Sigmoid colon (tissue), 4 donors: ENCODE data around the gene PLOD2.

Experiments
- POLR2A ChIP-seq, 2 donors: fragments of 450-650 bp; IDR thresholded peaks; one replicate each; pipeline ENCODE4 v1.6.1; 2016; ENCODE audit warnings: antibody characterized with exemption in 2 of 2, mild to moderate bottlenecking in 2 of 2, moderate library complexity in 2 of 2
- POLR2AphosphoS5 ChIP-seq, 4 donors: sonication (generic); formaldehyde crosslinking; IDR thresholded peaks; one replicate each; pipeline ENCODE4 v1.6.1; 2017; ENCODE audit warnings: antibody characterized with exemption in 4 of 4
- TF ChIP-seq, protein P1 (sequence below), 4 experiments: fragments of 450-650 bp in 3 of 4; fragments of 200-600 bp in 1 of 4; IDR thresholded peaks; one replicate each; pipeline ENCODE4 v1.5.1; 2016 to 2019; ENCODE audit warnings: antibody characterized with exemption in 4 of 4, mild to moderate bottlenecking in 3 of 4, moderate library complexity in 2 of 4

GRCh38 chr3:146164971-146165769, 4.2 kb upstream of the PLOD2 start:
- TF ChIP-seq, protein P1, sequence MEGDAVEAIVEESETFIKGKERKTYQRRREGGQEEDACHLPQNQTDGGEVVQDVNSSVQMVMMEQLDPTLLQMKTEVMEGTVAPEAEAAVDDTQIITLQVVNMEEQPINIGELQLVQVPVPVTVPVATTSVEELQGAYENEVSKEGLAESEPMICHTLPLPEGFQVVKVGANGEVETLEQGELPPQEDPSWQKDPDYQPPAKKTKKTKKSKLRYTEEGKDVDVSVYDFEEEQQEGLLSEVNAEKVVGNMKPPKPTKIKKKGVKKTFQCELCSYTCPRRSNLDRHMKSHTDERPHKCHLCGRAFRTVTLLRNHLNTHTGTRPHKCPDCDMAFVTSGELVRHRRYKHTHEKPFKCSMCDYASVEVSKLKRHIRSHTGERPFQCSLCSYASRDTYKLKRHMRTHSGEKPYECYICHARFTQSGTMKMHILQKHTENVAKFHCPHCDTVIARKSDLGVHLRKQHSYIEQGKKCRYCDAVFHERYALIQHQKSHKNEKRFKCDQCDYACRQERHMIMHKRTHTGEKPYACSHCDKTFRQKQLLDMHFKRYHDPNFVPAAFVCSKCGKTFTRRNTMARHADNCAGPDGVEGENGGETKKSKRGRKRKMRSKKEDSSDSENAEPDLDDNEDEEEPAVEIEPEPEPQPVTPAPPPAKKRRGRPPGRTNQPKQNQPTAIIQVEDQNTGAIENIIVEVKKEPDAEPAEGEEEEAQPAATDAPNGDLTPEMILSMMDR (IDR thresholded peaks at IDR 0.05): no peak
- TF ChIP-seq POLR2A (IDR thresholded peaks at IDR 0.05): no peak
- TF ChIP-seq POLR2AphosphoS5 (IDR thresholded peaks at IDR 0.05): no peak
